SK-N-SH (cell line): Measurements from ENCODE around the gene DNAH14. TPM values are rescaled to one million over a fixed set of nuclear protein-coding genes. Genes with fewer than 3 reads are reported as not detected.
"Not testable (repeated sequence)": the region's sequence is repeated elsewhere in the genome, so short reads cannot be mapped to it uniquely, and the experiment has no call there.

Experiments used
- CTCF ChIA-PET: fragments of 300-600, 350-600 bp; formaldehyde crosslinking; extraction: SDS; loops from one replicate; lab custom pipeline; 2021; lab: Yijun Ruan, JAX
- POLR2A ChIA-PET: fragments of 350-600 bp; sonication (Branson Sonifier 250); formaldehyde crosslinking; extraction: SDS; loops from one replicate; lab custom pipeline; 2020; ENCODE audit warnings: antibody characterized with exemption, inconsistent platforms; lab: Yijun Ruan, JAX
- DNase-seq: peaks from one replicate; pipeline ENCODE4 v3.0.0; 2012
- H2AFZ ChIP-seq: fragments of 200-600 bp; sonication (generic); 2 replicates; pipeline ENCODE4 v1.8.1; 2016; ENCODE audit warnings: antibody characterized with exemption, mild to moderate bottlenecking, low read depth
- H3F3A ChIP-seq: fragments of 200-600 bp; sonication (generic); replicated peaks from 2 replicates; pipeline ENCODE3; 2016; ENCODE audit warnings: antibody characterized with exemption, mild to moderate bottlenecking; ENCODE audit not compliant: insufficient read depth
- H3K27ac ChIP-seq, 2 experiments: fragments of 200-500 bp in 1 of 2; fragments of 200-600 bp in 1 of 2; sonication (Bioruptor generic) in 1 of 2; sonication (generic), shearing (Covaris generic) in 1 of 2; 2 replicates each; pipeline versions ENCODE4 v1.5.1 to v1.6.1; 2014 to 2016; ENCODE audit warnings: low read depth in 2 of 2, inconsistent platforms in 1 of 2, low read length in 1 of 2, mild to moderate bottlenecking in 1 of 2, mixed read lengths in 1 of 2
- H3K27me3 ChIP-seq: fragments of 200-600 bp; sonication (generic), shearing (Covaris generic); 2 replicates; pipeline ENCODE4 v1.6.1; 2016; ENCODE audit warnings: mixed run types; ENCODE audit not compliant: insufficient read depth
- H3K36me3 ChIP-seq, 2 experiments: fragments of 200-500 bp in 1 of 2; fragments of 200-600 bp in 1 of 2; sonication (Bioruptor generic) in 1 of 2; sonication (generic) in 1 of 2; replicated peaks in 1 of 2; 2 replicates each; pipeline versions ENCODE3 to v1.5.1; 2014 to 2016; ENCODE audit warnings: low read length in 1 of 2, mild to moderate bottlenecking in 1 of 2; ENCODE audit not compliant: insufficient read depth in 2 of 2, control insufficient read depth in 1 of 2
- H3K4me1 ChIP-seq, 2 experiments: fragments of 200-500 bp in 1 of 2; fragments of 200-600 bp in 1 of 2; sonication (Bioruptor generic) in 1 of 2; sonication (generic), shearing (Covaris generic) in 1 of 2; 2 replicates each; pipeline versions ENCODE4 v1.5.1 to v1.6.1; 2014 to 2016; ENCODE audit warnings: low read depth in 1 of 2, low read length in 1 of 2, mixed run types in 1 of 2; ENCODE audit not compliant: insufficient read depth in 2 of 2, control insufficient read depth in 1 of 2
- H3K4me2 ChIP-seq: fragments of 200-600 bp; sonication (generic), shearing (Covaris generic); 2 replicates; pipeline ENCODE4 v1.6.1; 2017; ENCODE audit warnings: mixed run types
- H3K4me3 ChIP-seq, 2 experiments: fragments of 200-500 bp in 1 of 2; fragments of 200-600 bp in 1 of 2; sonication (Bioruptor generic) in 1 of 2; sonication (generic), shearing (Covaris generic) in 1 of 2; 2 replicates each; pipeline versions ENCODE4 v1.5.1 to v1.8.1; 2014 to 2016; ENCODE audit warnings: low read depth in 2 of 2, inconsistent platforms in 1 of 2, low read length in 1 of 2, mild to moderate bottlenecking in 1 of 2, mixed read lengths in 1 of 2, moderate library complexity in 1 of 2
- H3K79me2 ChIP-seq: fragments of 200-600 bp; sonication (generic); 2 replicates; pipeline ENCODE4 v1.8.1; 2017; ENCODE audit warnings: mild to moderate bottlenecking; ENCODE audit not compliant: insufficient read depth
- H3K9ac ChIP-seq: fragments of 200-600 bp; sonication (generic); 2 replicates; pipeline ENCODE4 v1.6.1; 2017; ENCODE audit warnings: mixed run types
- H3K9me2 ChIP-seq: fragments of 200-600 bp; sonication (generic); 2 replicates; pipeline ENCODE4 v1.6.1; 2017; ENCODE audit warnings: mixed run types
- H3K9me3 ChIP-seq: fragments of 200-600 bp; sonication (generic); 2 replicates; pipeline ENCODE4 v1.6.1; 2017; ENCODE audit warnings: mixed run types, mild to moderate bottlenecking, moderate library complexity
- H4K20me1 ChIP-seq: fragments of 200-600 bp; sonication (generic); 2 replicates; pipeline ENCODE4 v1.6.1; 2017; ENCODE audit warnings: mild to moderate bottlenecking, mixed run types; ENCODE audit not compliant: insufficient read depth
- FOSL2 ChIP-seq: IDR thresholded peaks from 2 replicates; pipeline ENCODE4 v1.4.0; 2012; ENCODE audit warnings: low read depth, mild to moderate bottlenecking, moderate library complexity, borderline replicate concordance
- GATA2 ChIP-seq: sonication (generic); formaldehyde crosslinking; IDR thresholded peaks from 2 replicates; pipeline ENCODE4 v1.5.0; 2020; ENCODE audit warnings: mild to moderate bottlenecking, missing genetic modification reagents
- JUND ChIP-seq: IDR thresholded peaks from 2 replicates; pipeline ENCODE4 v1.4.0; 2012
- MAX ChIP-seq: IDR thresholded peaks from 2 replicates; pipeline ENCODE4 v1.4.0; 2012; ENCODE audit warnings: low read depth
- NRF1 ChIP-seq: IDR thresholded peaks from 2 replicates; pipeline ENCODE4 v1.6.1; 2012; ENCODE audit warnings: low read depth, mild to moderate bottlenecking, low read length
- PBX3 ChIP-seq: IDR thresholded peaks from 2 replicates; pipeline ENCODE4; 2012
- POLR2AphosphoS5 ChIP-seq: IDR thresholded peaks from 2 replicates; pipeline ENCODE4 v1.6.1; 2012; ENCODE audit warnings: low read depth, low read length
- RAD21 ChIP-seq: IDR thresholded peaks from 2 replicates; pipeline ENCODE4 v1.6.1; 2012; ENCODE audit warnings: mild to moderate bottlenecking, low read length
- RCOR1 ChIP-seq: fragments of 150-350 bp; IDR thresholded peaks from 2 replicates; pipeline ENCODE4 v1.6.1; 2017; ENCODE audit warnings: antibody characterized with exemption, low read length
- REST ChIP-seq: IDR thresholded peaks from 2 replicates; pipeline ENCODE4 v1.6.1; 2012; ENCODE audit warnings: mild to moderate bottlenecking, low read depth, low read length, moderate library complexity
- RXRA ChIP-seq: IDR thresholded peaks from 2 replicates; pipeline ENCODE4 v1.4.0; 2012; ENCODE audit warnings: low read depth, mild to moderate bottlenecking, borderline replicate concordance
- SIN3A ChIP-seq: IDR thresholded peaks from 2 replicates; pipeline ENCODE4 v1.6.1; 2012; ENCODE audit warnings: low read depth, mild to moderate bottlenecking, low read length, moderate library complexity, borderline replicate concordance
- SMC3 ChIP-seq: IDR thresholded peaks from 2 replicates; pipeline ENCODE4 v1.6.1; 2012; ENCODE audit warnings: low read depth, low read length, improper control_type of control experiment
- TAF1 ChIP-seq: IDR thresholded peaks from 2 replicates; pipeline ENCODE4 v1.6.1; 2012; ENCODE audit warnings: low read depth, mild to moderate bottlenecking, low read length, moderate library complexity, borderline replicate concordance
- TEAD4 ChIP-seq: IDR thresholded peaks from 2 replicates; pipeline ENCODE4 v1.4.0; 2012; ENCODE audit warnings: mild to moderate bottlenecking, borderline replicate concordance; ENCODE audit not compliant: insufficient read depth
- USF2 ChIP-seq: fragments of 150-350 bp; IDR thresholded peaks from 2 replicates; pipeline ENCODE4 v1.6.1; 2017; ENCODE audit warnings: antibody characterized with exemption, low read length, low read depth, borderline replicate concordance
- ZBTB33 ChIP-seq: IDR thresholded peaks from 2 replicates; pipeline ENCODE4 v1.4.0; 2012; ENCODE audit warnings: low read depth, borderline replicate concordance
- WGBS: methylation state at CpG from one replicate; pipeline ENCODE4 v1.1.6; 2017; ENCODE audit warnings: low lambda C conversion rate; 5-methylcytosine and 5-hydroxymethylcytosine counted together
- polyA plus RNA-seq, 3 experiments: library from polyadenylated mRNA; depleted of rRNA; stranded (reverse); fragments of >200 nt; gene quantifications; 2 replicates each; pipeline ENCODE4 v1.2.3, GENCODE V29; 2012

The DNAH14 gene
- polyA plus RNA-seq, 1 of the 3 experiments (the other 2 are of a cell fraction), result 8.0 TPM

GRCh38 chr1:224991550-224991949 is 62.1 kb downstream of the DNAH14 start:
- H3F3A ChIP-seq, H3K27ac ChIP-seq, CTCF ChIA-PET, H3K27me3 ChIP-seq, POLR2A ChIA-PET, H4K20me1 ChIP-seq, H3K4me2 ChIP-seq, H3K9ac ChIP-seq, H3K4me3 ChIP-seq, H2AFZ ChIP-seq, H3K36me3 ChIP-seq, H3K9me3 ChIP-seq, H3K4me1 ChIP-seq, H3K9me2 ChIP-seq, DNase-seq, H3K79me2 ChIP-seq: not testable (repeated sequence)
- WGBS, result 89% methylated on average over 5 of the region's 5 CpGs

- H3K4me3 ChIP-seq, result no peak overlapping the region
- H3K27ac ChIP-seq, result no peak overlapping the region
- no peak overlapping the region for H3K9ac ChIP-seq
- H2AFZ ChIP-seq, result no peak overlapping the region
- CTCF ChIA-PET, result interaction anchor here (0.6 kb wide), 1 partner anchor 55 kb away, joined by 3 read pairs; no protein-coding TSS in a partner anchor
- no peaks in the 10 kb centered on the region for H3F3A ChIP-seq
- no peaks in the 10 kb centered on the region for H3K9me2 ChIP-seq
- H3K4me1 ChIP-seq, result no peaks in the 10 kb centered on the region
- no peaks in the 10 kb centered on the region for H3K79me2 ChIP-seq
- H3K4me2 ChIP-seq, result no peak overlapping the region
- TF ChIP-seq NRF1, result no peak
- TF ChIP-seq TEAD4, result no peak
- no peak for TF ChIP-seq POLR2AphosphoS5
- TF ChIP-seq SMC3, result no peak
- no peak for TF ChIP-seq FOSL2
- no peak for TF ChIP-seq USF2
- no peak for TF ChIP-seq TAF1
- TF ChIP-seq JUND, result no peak
- TF ChIP-seq SIN3A, result no peak
- no peak for TF ChIP-seq RAD21
- TF ChIP-seq RXRA, result no peak
- no peak for TF ChIP-seq RCOR1
- TF ChIP-seq MAX, result no peak
- TF ChIP-seq ZBTB33, result no peak
- TF ChIP-seq PBX3, result no peak
- TF ChIP-seq GATA2 (CRISPR knock-in tag), result no peak
- no peak for TF ChIP-seq REST
- TF ChIP-seq, all 33 proteins: peak for 0
- POLR2A ChIA-PET, result no interaction called here
- H3K36me3 ChIP-seq, result no peaks in the 10 kb centered on the region
- WGBS, result 88% methylated on average over 1 of the region's 1 CpG
- H3K9me3 ChIP-seq, result no peaks in the 10 kb centered on the region
- H3K27me3 ChIP-seq, result no peaks in the 10 kb centered on the region
- H4K20me1 ChIP-seq, result no peaks in the 10 kb centered on the region
- DNase-seq, result no peak
Observed at GRCh38 chr1:224995602-224996001, 66.1 kb downstream of the DNAH14 start.
